NCI-H2227 treated with DMSO at 0.1 percent for 48 hours (cell line): ENCODE results near the gene KANK2.
"Not testable (repeated sequence)": the region's sequence is repeated elsewhere in the genome, so short reads cannot be mapped to it uniquely, and the experiment has no call there.

Experiments used
- DNase-seq: peaks from one replicate; lab custom pipeline; 2025; lab: John Stamatoyannopoulos, UW

The KANK2 gene

DNA sequence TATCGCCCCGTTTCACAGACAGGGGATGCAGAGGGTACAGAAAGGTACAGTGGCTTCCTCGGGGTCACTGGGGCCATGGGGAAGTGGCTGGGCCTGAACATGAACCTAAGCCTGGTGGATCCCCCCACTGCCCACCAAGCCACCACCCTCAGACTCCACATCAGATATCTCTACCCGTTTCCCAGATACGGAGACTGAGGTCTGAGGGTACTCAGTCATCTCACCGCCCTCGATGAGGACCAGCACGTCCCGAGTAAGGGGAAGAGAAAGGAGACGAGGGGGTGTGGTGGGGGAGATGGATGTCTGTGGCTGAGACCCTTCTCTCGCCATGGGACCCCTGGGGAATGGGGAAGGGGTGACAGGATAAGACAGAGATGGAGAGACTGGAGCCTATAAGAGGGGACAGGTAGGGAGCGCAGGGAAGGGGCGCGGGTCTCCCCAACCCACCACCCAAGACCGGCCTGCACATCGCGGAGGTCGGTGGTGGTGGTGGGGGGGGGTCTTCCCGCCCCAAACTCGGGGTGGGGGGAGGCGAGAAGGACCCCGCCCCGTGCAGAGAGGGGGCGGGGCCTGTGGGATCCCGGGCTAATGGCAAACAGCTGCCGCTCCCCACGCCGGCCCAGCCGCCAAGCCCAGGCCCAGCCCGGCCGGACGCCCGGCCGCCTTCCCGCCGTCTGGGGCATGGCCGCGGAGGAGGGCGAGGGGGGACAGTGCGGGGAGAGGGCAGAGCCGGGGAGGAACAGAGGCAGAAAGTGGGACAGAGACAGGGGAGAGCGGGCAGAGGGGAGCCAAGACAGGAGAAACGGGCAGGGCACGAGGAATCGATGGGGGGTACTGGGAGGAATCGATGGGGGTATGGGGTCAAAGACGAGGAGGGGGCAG, 698 bp downstream of the KANK2 start:
- no peak for DNase-seq

DNA sequence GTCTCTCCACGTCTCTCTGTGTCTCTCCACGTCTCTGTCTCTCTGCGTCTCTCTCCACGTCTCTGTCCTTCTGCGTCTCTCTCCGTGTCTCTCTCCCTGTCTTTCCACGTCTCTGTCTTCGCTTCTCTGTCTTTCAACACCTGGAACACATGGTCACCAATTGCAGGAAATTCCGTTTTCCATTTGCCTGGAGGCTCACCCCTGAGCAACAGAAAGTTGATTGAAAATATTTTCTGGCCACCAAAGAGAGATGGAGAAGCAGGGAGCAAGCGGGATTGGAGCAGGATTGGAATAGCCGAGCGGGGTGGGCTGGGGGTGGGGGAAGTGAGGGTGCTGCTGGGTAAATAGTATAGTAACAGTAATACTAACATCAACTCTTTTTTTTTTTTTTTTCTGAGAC, 1.7 kb downstream of the KANK2 start:
- no peak for DNase-seq

DNA sequence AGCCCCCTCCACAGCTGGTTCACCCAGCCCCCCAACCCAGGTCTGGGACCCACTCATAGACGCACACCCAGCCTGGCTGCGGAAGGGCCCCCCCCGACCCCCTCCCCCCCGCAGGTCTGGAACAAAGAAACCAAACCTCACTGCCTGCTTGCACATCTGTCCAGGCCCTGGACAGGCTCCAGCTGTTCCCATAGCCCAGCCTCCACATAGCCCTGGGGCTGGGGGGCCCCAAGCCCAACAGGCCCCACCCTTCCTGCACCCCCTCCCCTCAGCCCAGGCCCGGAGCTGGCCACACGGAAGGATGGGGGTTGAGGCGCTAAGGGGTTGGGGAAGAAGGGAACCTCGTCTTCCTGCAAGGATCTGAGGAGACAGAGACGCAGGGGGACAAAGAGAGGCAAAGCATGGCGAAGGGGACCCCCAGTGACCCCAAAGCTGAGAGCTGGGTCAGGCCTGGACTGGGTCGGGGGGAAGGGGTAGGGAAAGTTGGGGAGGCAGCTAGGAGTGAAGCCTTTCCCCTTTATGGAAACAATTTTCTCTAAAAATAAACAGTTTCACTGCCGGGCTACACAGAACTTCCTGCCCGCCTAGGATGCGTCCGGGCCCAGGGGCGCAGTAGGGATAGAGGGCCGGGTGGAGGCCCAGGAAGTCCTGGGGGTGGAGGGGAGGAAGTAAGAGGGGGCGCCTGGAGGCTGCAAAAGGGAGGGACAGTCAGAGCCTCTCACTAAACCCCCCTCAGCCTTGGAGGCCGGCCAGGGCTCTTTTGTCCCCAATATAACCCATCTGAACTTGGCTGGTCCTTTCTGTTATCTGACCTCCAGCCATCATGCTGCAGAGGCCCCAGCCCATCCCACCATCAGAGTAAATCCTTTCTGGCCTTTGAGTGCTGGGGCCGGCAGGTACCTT, 2.4 kb downstream of the KANK2 start:
- no peak for DNase-seq

DNA sequence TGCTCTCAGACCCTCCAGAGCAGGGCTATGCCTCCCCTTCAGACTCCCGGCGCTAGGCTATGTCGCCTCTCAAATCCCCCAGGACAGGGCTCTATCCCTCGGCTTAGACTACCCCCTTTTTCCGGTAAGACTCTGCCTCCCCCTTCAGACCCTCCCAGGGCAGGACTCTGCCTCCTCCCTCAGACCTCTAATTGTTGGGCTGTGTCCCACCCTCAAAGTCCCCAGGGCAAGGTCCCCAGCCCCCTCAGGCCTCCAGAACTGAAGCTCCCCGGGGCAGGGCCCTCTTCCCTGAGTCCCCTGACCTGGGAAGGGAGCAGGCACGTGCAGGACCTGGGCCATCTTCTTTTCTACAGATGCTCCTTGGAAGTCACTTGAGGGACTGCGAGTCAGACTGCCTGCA, 3.2 kb downstream of the KANK2 start:
- no peak for DNase-seq

DNA sequence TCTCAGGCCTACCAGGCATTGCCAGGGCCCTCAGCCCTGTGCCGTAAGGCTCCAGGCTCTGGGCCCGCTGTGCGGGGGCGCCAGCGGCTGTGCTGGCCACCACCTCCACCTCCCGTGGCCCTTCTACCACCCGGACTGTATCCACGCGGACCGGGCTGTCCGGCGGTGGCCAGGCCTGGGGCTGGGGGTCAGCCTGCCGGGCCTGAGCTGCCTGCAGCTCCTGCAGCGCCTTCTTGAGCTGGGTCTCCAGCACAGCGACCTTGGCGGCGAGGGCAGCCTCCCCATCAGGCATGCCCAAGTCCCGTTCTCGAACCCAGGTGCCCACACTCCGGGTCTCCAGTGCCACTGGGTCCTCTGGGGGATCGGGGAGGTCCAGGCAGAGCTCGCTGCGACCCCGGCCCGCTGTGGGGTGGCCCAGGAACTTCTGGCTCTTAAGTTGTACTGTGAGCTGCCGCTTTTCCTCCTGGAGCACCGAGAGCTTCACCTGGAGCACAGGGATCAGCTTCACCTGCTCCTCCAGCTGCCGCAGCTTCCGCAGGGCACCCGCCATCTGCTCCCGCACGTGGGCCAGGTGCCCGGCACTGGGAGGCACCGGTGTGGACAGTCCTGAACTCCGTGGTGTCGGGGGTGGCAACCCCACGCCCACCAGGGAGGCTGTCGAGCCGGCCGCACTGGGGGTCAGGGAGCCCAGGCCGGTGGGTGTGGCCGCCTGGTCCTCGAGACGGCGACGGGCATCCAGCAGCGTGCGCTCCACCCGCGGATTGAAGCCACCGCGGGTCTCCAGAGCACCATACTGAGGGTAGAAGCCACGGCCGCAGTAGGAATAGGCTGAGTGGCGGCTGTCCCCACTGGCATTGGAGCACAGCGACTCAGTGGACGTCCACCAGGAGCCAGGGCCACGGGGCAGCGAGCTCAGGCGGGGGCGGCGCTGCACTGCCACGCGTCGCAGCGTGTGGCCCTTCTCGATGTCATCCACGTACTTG, 4.1 kb downstream of the KANK2 start:
- DNase-seq: no peak

DNA sequence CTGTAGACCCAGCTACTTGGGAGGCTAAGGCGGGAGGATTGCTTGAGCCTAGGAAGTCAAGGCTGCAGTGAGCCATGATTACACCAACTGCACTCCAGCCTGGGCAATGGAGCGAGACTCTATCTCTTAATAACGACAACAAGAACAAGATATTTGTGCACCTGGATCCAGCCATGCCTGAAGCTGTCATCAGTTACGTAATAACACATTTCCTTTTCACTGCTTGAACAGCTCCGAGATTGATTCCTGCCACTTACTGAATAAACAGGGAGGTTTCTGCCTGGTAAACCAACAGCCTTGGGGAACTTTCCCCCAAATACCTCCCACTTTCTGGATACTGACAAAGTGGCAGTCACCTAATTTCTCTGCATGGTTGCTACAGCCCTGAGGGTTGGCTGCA, 5.4 kb downstream of the KANK2 start:
- no peak for DNase-seq

DNA sequence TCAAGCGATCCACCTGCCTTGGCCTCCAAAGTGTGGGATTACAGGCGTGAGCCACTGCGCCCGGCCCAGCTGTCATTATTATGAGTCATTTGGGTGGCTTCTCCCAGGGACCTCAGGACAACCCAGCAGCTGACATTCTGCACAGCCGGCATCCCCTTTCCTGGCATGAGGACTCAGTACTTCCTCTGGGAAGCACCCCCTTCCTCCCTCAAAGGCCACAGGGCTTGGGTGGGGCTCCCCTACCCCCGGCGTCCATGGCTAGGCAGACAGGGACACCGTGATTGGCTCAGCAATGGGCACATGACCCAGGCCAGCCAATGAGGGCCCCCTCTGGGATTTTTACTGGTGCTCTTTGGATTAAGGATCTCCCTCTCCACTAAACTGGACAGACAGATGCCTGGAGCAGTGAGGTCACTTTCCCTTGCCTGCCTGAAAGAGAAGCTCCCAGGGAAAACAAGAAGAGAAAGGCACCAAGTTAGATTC, 6.0 kb downstream of the KANK2 start:
- DNase-seq: no peak

DNA sequence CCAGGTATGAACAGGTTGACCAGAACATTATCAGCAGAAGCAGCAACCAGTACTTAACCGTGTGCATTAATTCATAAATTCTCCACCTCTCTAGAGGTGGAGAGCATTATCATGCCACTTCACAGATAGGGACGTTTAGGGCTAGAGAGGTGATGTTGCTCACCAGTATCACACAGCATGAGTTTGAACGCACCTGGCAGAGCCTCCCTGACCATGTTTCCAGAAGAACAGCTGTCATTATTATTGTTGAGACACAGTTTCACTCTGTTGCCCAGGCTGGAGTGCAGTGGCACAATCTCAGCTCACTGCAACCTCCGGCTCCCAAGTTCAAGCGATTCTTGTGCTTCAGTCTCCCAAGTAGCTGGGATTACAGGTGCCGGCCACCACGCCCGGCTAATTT, 6.8 kb downstream of the KANK2 start:
- DNase-seq: no peak

DNA sequence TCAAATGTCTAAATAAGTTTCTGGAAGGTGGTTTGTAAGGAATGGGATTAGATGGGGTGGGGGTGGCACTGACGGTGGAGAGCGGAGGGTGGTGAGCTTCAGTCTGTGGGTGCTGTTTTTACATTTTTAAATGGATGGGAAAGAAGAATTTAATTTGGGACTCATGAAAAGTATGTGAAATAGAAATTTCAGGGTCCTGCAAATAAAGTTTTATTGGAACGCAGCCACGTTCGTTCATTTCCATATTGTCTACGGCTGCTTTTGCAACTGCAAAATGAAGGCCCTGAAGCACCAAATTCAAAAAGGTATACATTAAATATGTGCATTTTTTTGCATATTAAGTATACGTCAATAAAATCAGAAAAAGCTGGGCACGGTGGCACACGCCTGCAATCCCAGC, 9.9 kb downstream of the KANK2 start:
- DNase-seq: no peak

DNA sequence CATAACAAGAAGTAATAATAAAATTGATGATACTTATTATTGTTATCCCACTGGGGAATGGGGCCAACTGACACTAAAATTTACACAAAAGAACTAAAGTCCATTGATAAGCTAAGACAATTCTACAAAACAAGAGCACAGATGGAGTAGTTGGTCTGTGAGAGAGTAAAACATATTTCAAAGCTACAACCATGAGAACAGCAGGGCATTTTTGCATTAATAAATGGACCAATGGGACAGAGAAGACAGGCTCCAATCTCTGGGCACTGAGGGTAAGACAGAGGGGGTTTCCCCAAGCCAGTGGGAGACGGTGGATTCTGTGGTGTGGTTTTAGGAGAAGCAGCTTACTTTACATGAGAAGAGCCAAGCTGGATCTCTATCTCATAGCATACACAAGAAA, 14.4 kb downstream of the KANK2 start:
- DNase-seq: no peak

DNA sequence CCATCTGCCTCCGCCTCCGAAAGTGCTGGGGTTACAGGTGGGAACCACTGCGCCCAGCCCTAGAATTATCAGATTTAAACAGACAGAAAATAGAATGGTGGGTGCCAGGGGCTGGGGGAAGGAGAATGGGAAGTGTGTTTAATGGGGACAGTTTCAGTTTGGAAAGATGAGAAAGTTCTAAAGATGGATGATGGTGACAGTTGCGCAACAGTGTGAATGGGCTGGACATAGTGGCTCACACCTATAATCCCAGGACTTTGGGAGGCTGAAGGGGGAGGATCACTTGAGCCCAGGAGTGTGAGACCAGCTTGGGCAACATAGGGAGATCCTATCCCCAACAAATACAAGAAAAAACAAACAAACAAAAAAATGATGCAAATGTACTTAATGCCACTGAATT, 15.9 kb downstream of the KANK2 start:
- DNase-seq: no peak

DNA sequence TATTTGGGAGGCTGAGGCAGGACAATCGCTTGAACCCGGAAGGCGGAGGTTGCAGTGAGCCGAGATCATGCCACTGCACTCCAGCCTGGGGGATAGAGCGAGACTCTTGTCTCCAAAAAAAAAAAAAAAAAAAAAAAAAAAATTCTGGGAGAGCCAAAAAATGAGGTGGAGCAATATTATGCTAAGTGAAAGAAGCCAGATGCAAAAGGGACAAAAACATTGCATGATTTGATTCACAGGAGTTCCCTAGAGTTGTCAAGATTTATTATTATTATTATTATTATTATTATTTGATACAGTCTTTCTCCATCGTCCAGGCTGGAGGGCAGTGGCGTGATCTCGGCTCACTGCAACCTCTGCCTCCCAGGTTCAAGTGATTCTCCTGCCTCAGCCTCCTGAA, 16.4 kb downstream of the KANK2 start:
- DNase-seq: not testable (repeated sequence)

DNA sequence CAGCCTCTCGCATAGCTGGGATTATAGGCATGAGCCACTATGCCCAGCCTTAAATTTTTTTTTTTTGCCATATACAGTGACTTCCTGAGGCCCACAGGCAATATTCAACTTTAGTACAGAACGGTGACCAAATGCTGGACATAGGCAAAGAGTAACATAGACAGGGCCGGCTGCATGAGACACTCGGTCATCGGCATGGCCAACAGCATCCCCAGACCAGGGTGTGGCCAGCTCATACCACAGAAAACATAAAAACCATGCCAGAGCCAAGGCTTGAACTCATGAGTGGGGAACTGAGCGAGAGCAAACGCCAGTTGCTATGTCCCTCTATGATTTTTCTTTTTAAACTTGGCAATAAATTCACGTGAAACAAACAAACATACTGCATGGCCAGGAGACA, 17.0 kb downstream of the KANK2 start:
- DNase-seq: no peak

DNA sequence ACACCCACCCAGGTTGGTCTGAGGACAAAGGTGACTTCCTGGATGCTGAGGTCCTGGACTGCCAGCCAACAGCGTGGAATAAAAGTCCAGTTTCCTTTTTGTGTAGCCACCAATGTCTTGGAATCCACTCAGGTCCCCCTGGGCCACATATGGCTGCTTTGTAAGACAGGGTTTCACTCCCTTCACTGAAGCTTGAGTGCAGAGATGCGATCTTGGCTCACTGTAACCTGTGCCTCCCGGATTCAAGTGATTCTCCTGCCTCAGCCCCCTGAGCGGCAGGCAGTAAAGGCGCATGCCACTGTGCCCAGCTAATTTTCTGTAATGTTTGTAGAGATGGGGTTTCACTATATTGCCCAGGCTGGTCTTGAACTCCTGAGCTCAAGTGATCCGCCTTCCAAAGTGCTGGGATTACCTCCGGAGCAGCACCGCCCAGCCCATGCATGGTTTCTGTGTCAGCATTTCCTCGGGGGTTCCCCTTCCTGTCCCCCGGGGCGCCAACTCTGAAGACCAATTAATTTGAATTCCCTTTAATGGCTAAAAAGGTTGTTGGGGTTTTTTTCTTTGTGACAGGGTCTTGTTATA, 17.5 kb downstream of the KANK2 start:
- DNase-seq: no peak

DNA sequence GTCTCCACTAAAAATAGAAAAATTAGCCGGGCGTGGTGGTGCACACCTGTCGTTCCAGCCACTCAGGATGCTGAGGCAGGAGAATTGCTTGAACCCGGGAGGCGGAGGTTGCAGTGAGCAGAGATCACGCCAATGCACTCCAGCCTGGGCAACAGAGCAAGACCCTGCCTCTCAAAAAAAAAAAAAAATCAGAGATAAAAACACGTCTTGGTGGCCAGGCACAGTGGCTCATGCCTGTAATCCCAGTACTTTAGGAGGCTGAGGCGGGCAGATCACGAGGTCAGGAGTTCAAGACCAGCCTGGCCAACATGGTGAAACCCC, 18.2 kb downstream of the KANK2 start:
- DNase-seq: not testable (repeated sequence)

DNA sequence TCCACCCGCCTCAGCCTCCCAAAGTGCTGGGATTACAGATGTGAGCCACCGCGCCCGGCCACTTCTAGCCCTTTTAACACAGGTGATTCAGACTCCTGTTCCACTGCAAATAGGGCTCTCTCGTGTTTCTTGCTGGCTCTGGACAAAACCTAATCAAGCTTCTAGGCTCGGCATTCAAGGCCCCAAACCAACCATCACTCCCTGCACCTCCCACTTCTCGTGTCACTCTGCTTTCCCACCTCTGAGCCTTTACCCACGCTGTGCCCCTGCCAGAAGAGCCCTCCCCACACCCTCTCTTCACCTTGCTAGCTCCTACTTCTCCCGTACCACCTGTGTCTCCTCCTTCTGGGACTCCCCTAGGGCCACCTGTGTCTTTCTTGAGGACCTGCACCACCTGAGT, 19.8 kb downstream of the KANK2 start:
- no peak for DNase-seq

DNA sequence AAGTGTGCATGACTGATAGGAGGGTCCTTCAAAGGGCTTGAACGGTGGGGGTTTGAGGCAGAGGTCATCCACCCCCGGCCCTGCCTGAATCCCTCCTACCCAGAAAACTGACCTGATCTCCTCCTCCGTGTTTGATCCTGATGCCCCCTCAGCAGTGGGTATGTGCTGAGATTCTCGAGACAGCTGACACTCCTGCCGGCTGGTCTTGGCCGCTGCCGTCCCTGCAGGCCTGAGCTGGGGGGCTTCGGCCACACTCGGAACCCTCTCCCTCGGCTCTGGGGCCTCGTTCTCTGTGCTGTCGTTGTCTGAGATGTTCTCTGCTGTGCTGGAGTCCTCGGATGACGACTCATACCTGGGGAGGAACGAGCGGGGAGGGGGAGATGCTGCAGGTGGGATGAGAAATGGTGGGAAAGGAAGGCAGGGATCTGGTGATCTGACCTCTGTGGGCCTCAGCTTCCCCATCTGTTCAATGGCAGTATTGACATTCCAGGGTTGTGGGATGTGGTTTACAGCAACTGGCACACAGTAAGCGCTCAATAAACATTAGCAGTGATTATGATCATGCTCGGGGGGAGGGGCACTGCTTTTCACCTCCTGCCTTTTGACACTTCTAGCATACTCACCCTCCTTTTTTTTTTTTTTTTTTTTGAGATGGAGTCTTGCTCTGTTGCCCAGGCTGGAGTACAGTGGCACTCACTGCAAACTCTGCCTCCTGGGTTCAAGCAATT, 20.7 kb downstream of the KANK2 start:
- DNase-seq: no peak

DNA sequence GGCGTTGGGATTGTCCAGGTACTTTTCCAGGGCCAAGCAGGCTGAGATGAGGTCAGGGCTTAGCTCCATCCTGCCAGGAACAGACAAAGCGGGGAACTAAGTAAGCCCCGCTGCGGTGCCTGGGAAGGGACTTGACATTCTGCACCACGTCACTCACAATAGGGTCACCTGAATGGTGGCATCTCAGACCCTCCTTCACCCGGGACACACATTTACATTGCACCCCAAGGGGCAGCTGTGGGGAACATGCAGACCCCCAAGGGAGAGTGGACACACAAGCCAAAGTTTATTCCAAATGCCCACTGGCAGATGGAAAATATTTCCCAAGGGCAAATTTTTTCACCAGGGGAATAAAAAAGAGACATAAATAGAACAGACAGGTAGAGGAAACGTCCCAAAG, 21.4 kb downstream of the KANK2 start:
- DNase-seq: no peak

DNA sequence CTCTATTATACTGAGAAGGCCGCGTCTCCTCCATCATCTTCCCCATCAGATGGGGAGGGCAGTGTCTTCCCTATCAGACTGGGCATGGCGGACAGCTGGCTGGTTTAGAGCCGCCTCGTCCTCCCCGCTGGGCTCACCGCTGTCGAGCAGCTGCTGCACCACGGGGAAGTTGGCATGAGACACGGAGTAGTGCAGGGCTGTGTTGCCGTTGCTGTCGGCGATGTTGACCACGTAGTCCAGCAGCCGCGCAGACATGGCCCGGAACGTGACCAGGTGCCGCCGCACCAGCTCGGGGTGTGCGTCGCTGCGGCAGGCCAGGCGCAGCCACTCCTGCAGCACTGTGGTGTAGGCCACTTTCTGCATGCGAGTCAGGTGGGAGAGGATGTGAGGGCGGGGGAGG, 23.0 kb downstream of the KANK2 start:
- DNase-seq: no peak

DNA sequence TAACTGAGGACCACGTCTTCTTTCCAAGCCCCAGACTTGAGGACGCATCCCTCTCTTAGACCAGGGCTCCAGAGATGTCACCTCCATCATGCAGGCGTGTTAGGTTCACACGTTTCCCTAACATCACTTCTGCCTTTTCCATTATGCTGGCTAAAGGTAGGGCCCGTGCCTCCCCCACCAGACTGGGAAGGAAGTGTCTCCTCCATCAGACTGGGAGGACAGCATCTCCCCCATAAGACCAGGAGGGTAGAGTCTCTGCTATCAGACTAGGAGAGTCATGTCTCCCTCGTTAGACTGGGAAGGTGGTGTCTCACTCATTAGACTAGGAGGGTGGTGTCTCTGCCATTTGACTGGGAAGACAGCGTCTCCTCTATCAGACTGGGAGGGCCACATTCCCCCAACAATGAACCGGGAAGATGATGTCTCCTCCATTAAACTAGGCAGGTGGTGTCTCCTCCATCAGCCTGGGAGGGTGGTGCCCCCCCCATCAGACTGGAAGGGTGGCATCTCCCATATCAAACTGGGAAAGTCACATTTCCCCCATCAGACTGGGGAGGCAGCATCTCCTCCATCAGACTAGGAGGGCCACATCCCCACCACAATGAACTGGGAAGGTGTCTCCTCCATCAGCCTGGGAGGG, 23.7 kb downstream of the KANK2 start:
- no peak for DNase-seq
